GM12873 (cell line): ENCODE measurements around the gene FUT8.

Experiments
- CTCF ChIP-seq: IDR thresholded peaks from 2 replicates; pipeline ENCODE4 v1.5.1; 2012; ENCODE audit warnings: low read depth, mild to moderate bottlenecking, moderate library complexity, low read length, control low read depth; ENCODE audit not compliant: insufficient read depth; ENCODE audit errors: missing control alignments

The FUT8 gene

GRCh38 chr14:65377576-65377975 is 35.0 kb upstream of the FUT8 start:
- no peak for TF ChIP-seq CTCF

- no peak for TF ChIP-seq CTCF
These were observed 29.9 kb upstream of the FUT8 start for GRCh38 chr14:65382586-65382985.

- TF ChIP-seq CTCF = no peak
These were observed 25.4 kb upstream of the FUT8 start for GRCh38 chr14:65387171-65387570.

- no peak for TF ChIP-seq CTCF
These were observed 24.9 kb upstream of the FUT8 start for GRCh38 chr14:65387628-65388027.

- no peak for TF ChIP-seq CTCF
These were observed 20.2 kb upstream of the FUT8 start for GRCh38 chr14:65392296-65392695.

GRCh38 chr14:65396082-65396910 is 16.2 kb upstream of the FUT8 start:
- TF ChIP-seq CTCF = no peak

GRCh38 chr14:65403231-65403630 is 9.3 kb upstream of the FUT8 start:
- no peak for TF ChIP-seq CTCF
